Muscle of arm (tissue), 12 donors: ENCODE measurements around the gene TBC1D9B. TPM values are rescaled to one million over a fixed set of nuclear protein-coding genes. Genes with fewer than 3 reads are reported as not detected.

Experiments used
- DNase-seq: peaks from one replicate; pipeline ENCODE4 v3.0.0-alpha.2; 2013
- polyA plus RNA-seq, 12 donors: library from polyadenylated mRNA; unstranded; fragments of 120-200 nt; gene quantifications; one replicate each; pipeline ENCODE4 v1.2.1, GENCODE V29; 2013; ENCODE audit not compliant: insufficient read length in 12 of 12

Gene TBC1D9B
- polyA plus RNA-seq, 12 donors, result 43.7 to 118 (median 48.7) TPM; not detected in 1

GRCh38 chr5:179887802-179888201 lies 19.9 kb downstream of the TBC1D9B start:
- no peak for DNase-seq

- DNase-seq, result no peak
These were observed 20.6 kb downstream of the TBC1D9B start for GRCh38 chr5:179887095-179887494.

GRCh38 chr5:179886190-179886911 lies 21.3 kb downstream of the TBC1D9B start:
- DNase-seq, result no peak

GRCh38 chr5:179885491-179886090 lies 22.1 kb downstream of the TBC1D9B start:
- DNase-seq, result no peak

GRCh38 chr5:179883163-179883562 lies 24.5 kb downstream of the TBC1D9B start:
- DNase-seq, result no peak

- DNase-seq, result no peak
These were observed 25.4 kb downstream of the TBC1D9B start for GRCh38 chr5:179882338-179882737.

GRCh38 chr5:179880848-179881590 lies 26.7 kb downstream of the TBC1D9B start:
- DNase-seq, result no peak

- DNase-seq, result no peak
These were observed 27.5 kb downstream of the TBC1D9B start for GRCh38 chr5:179880066-179880650.

- no peak for DNase-seq
These were observed 28.0 kb downstream of the TBC1D9B start for GRCh38 chr5:179879690-179880010.

GRCh38 chr5:179879003-179879689 lies 28.6 kb downstream of the TBC1D9B start:
- DNase-seq, result no peak

GRCh38 chr5:179878222-179879002 lies 29.3 kb downstream of the TBC1D9B start:
- no peak for DNase-seq

- DNase-seq, result no peak
These were observed 31.1 kb downstream of the TBC1D9B start for GRCh38 chr5:179876610-179876952.

GRCh38 chr5:179875741-179876609 lies 31.7 kb downstream of the TBC1D9B start:
- no peak for DNase-seq

GRCh38 chr5:179874536-179875292 lies 33.0 kb downstream of the TBC1D9B start:
- no peak for DNase-seq

- DNase-seq, result no peak
These were observed 33.6 kb downstream of the TBC1D9B start for GRCh38 chr5:179874136-179874535.

GRCh38 chr5:179873588-179874110 lies 34.0 kb downstream of the TBC1D9B start:
- no peak for DNase-seq

GRCh38 chr5:179872828-179873575 lies 34.7 kb downstream of the TBC1D9B start:
- no peak for DNase-seq

- DNase-seq, result peak; percentile 29
These were observed 35.5 kb downstream of the TBC1D9B start for GRCh38 chr5:179872055-179872827.
